NCI-H2227 (cell line): ENCODE data around the gene FKRP.

Source experiments
- DNase-seq: peaks from one replicate; lab custom pipeline; 2025; ENCODE audit not compliant: unreplicated experiment; lab: John Stamatoyannopoulos, UW

FKRP gene

GRCh38 chr19:46718934-46719622 lies 26.8 kb upstream of the FKRP start:
- DNase-seq = no peak

GRCh38 chr19:46719629-46720502 lies 26.0 kb upstream of the FKRP start:
- DNase-seq = no peak

GRCh38 chr19:46720503-46721239 lies 25.2 kb upstream of the FKRP start:
- no peak for DNase-seq

- no peak for DNase-seq
Measured at GRCh38 chr19:46721269-46722003, 24.4 kb upstream of the FKRP start.

- no peak for DNase-seq
Measured at GRCh38 chr19:46722004-46722380, 23.9 kb upstream of the FKRP start.

GRCh38 chr19:46722421-46723022 lies 23.3 kb upstream of the FKRP start:
- DNase-seq = no peak

- DNase-seq = no peak
Measured at GRCh38 chr19:46723023-46723461, 22.8 kb upstream of the FKRP start.

GRCh38 chr19:46723471-46723870 lies 22.4 kb upstream of the FKRP start:
- DNase-seq = no peak

GRCh38 chr19:46724468-46724867 lies 21.4 kb upstream of the FKRP start:
- peak; percentile 49 for DNase-seq

- DNase-seq = no peak
Measured at GRCh38 chr19:46725036-46725820, 20.6 kb upstream of the FKRP start.

- DNase-seq = no peak
Measured at GRCh38 chr19:46725859-46726393, 19.9 kb upstream of the FKRP start.

GRCh38 chr19:46726551-46726950 lies 19.3 kb upstream of the FKRP start:
- DNase-seq = no peak

- DNase-seq = no peak
Measured at GRCh38 chr19:46726971-46727501, 18.8 kb upstream of the FKRP start.

- DNase-seq = no peak
Measured at GRCh38 chr19:46727757-46728156, 18.1 kb upstream of the FKRP start.

- no peak for DNase-seq
Measured at GRCh38 chr19:46728208-46728607, 17.6 kb upstream of the FKRP start.

- DNase-seq = peak; percentile 58
Measured at GRCh38 chr19:46728693-46729339, 17.0 kb upstream of the FKRP start.

- DNase-seq = no peak
Measured at GRCh38 chr19:46729696-46730095, 16.2 kb upstream of the FKRP start.

- no peak for DNase-seq
Measured at GRCh38 chr19:46730187-46730586, 15.7 kb upstream of the FKRP start.

- no peak for DNase-seq
Measured at GRCh38 chr19:46730595-46730994, 15.3 kb upstream of the FKRP start.
